ENCODE results near the gene MUC6.

Gene MUC6

GRCh38 chr11:969651-970205 lies 66.8 kb downstream of the MUC6 start:
- Histone ChIP-seq H3F3A (ENCODE audit: insufficient read depth, low read length) (no peaks in the 10 kb centered on the region), H4K20me1 (ENCODE audit: insufficient read depth, low read length) (no peaks in the 10 kb centered on the region), H3K9me3 (replicated peaks; ENCODE audit: insufficient read depth, low read length) (no peaks in the 10 kb centered on the region), H3K79me2 (ENCODE audit: low read length) (peaks cover 35% of the 10 kb centered on the region), H3K9me2 (replicated peaks; ENCODE audit: insufficient read depth, low read length) (no peaks in the 10 kb centered on the region), H3K27ac (ENCODE audit: low read length) (no peak overlapping the region), H3K4me3 (ENCODE audit: low read length) (no peak overlapping the region), H3K36me3 (replicated peaks; ENCODE audit: insufficient read depth, low read length) (no peaks in the 10 kb centered on the region; the same call in 1 of the 2 replicates), H3K27me3 (replicated peaks; ENCODE audit: insufficient read depth, low read length) (no peaks in the 10 kb centered on the region), H3K4me2 (ENCODE audit: low read depth, low read length) (no peak overlapping the region), H3K9ac (ENCODE audit: low read length) (no peak overlapping the region), H2AFZ (ENCODE audit: low read length) (no peak overlapping the region), H3K4me1 (ENCODE audit: low read length) (no peaks in the 10 kb centered on the region)
- TF ChIP-seq EZH2phosphoT487 (IDR thresholded peaks at IDR 0.05; ENCODE audit: low read length) = no peak
- no peak for DNase-seq

- Histone ChIP-seq H3K4me2 (ENCODE audit: low read depth, low read length) (no peak overlapping the region), H4K20me1 (ENCODE audit: insufficient read depth, low read length) (no peaks in the 10 kb centered on the region)
Observed at GRCh38 chr11:968822-969221, 67.7 kb downstream of the MUC6 start.

GRCh38 chr11:967995-968751 lies 68.3 kb downstream of the MUC6 start:
- no peaks in the 10 kb centered on the region for H3F3A ChIP-seq (ENCODE audit: insufficient read depth, low read length)
- no peaks in the 10 kb centered on the region for H4K20me1 ChIP-seq (ENCODE audit: insufficient read depth, low read length)
- H3K4me3 ChIP-seq (ENCODE audit: low read length) = no peak overlapping the region
- no peaks in the 10 kb centered on the region for H3K4me1 ChIP-seq (ENCODE audit: low read length)
- peaks cover 4% of the 10 kb centered on the region; the same call in 1 of the 2 replicates for H3K36me3 ChIP-seq (replicated peaks; ENCODE audit: insufficient read depth, low read length)
- TF ChIP-seq EZH2phosphoT487 (IDR thresholded peaks at IDR 0.05; ENCODE audit: low read length) (no peak), CTCF (IDR thresholded peaks at IDR 0.05; ENCODE audit: low read length) (no peak), EZH2 (optimal IDR thresholded peaks at IDR 0.05; ENCODE audit: low read depth, low read length) (no peak)
- no peak for DNase-seq
- H2AFZ ChIP-seq (ENCODE audit: low read length) = no peak overlapping the region
- no peaks in the 10 kb centered on the region for H3K27me3 ChIP-seq (replicated peaks; ENCODE audit: insufficient read depth, low read length)
- H3K9ac ChIP-seq (ENCODE audit: low read length) = no peak overlapping the region
- no peaks in the 10 kb centered on the region for H3K9me2 ChIP-seq (replicated peaks; ENCODE audit: insufficient read depth, low read length)
- no peaks in the 10 kb centered on the region for H3K9me3 ChIP-seq (replicated peaks; ENCODE audit: insufficient read depth, low read length)
- H3K27ac ChIP-seq (ENCODE audit: low read length) = no peak overlapping the region
- H3K79me2 ChIP-seq (ENCODE audit: low read length) = peaks cover 39% of the 10 kb centered on the region
- no peak overlapping the region for H3K4me2 ChIP-seq (ENCODE audit: low read depth, low read length)

More at GRCh38 chr11:968822-969221, 67.7 kb downstream of the MUC6 start:
- Histone ChIP-seq H3K27ac (ENCODE audit: low read length) (no peak overlapping the region), H3K36me3 (replicated peaks; ENCODE audit: insufficient read depth, low read length) (peaks cover 1% of the 10 kb centered on the region; the same call in 1 of the 2 replicates), H3K9me3 (replicated peaks; ENCODE audit: insufficient read depth, low read length) (no peaks in the 10 kb centered on the region), H3K79me2 (ENCODE audit: low read length) (peaks cover 38% of the 10 kb centered on the region), H3F3A (ENCODE audit: insufficient read depth, low read length) (no peaks in the 10 kb centered on the region), H3K4me3 (ENCODE audit: low read length) (no peak overlapping the region), H3K4me1 (ENCODE audit: low read length) (no peaks in the 10 kb centered on the region), H3K27me3 (replicated peaks; ENCODE audit: insufficient read depth, low read length) (no peaks in the 10 kb centered on the region), H3K9ac (ENCODE audit: low read length) (no peak overlapping the region), H2AFZ (ENCODE audit: low read length) (no peak overlapping the region), H3K9me2 (replicated peaks; ENCODE audit: insufficient read depth, low read length) (no peaks in the 10 kb centered on the region)
- TF ChIP-seq EZH2phosphoT487 (IDR thresholded peaks at IDR 0.05; ENCODE audit: low read length) (no peak), CTCF (IDR thresholded peaks at IDR 0.05; ENCODE audit: low read length) (no peak), EZH2 (optimal IDR thresholded peaks at IDR 0.05; ENCODE audit: low read depth, low read length) (no peak)
- DNase-seq = no peak
